H1 (cell line): ENCODE results near the gene WDR27. TPM values are rescaled to one million over a fixed set of nuclear protein-coding genes. Genes with fewer than 3 reads are reported as not detected.

Experiments
- CTCF ChIA-PET: fragments of 300-600 bp; sonication (Branson Sonifier 250); formaldehyde crosslinking; loops from one replicate; lab custom pipeline; 2021; ENCODE audit not compliant: partially characterized antibody; lab: Charles Lee
- POLR2A ChIA-PET: fragments of 300-600 bp; sonication (Branson Sonifier 250); formaldehyde crosslinking; loops from one replicate; lab custom pipeline; 2021; ENCODE audit warnings: inconsistent platforms; ENCODE audit not compliant: partially characterized antibody; lab: Charles Lee
- DNase-seq, 2 experiments: peaks; one replicate each; pipeline versions ENCODE4 v3.0.0 to v3.0.0-alpha.2; 2010 to 2022; ENCODE audit warnings: low spot score in 2 of 2, low read depth in 1 of 2, mixed read lengths in 1 of 2
- FAIRE-seq: peaks from 2 replicates; lab custom pipeline; 2011; peaks lifted over from hg19 to GRCh38; lab: Jason Lieb, UNC
- H2AFZ ChIP-seq: 2 replicates; pipeline ENCODE4 v1.8.1; 2012; ENCODE audit warnings: low read length, inconsistent platforms
- H2AK5ac ChIP-seq: 2 replicates; pipeline ENCODE4 v1.6.1; 2013; ENCODE audit warnings: low read depth, low read length
- H2BK120ac ChIP-seq: replicated peaks from 2 replicates; pipeline ENCODE3; 2013; ENCODE audit warnings: low read depth, low read length, inconsistent platforms
- H2BK12ac ChIP-seq: 2 replicates; pipeline ENCODE4 v1.6.1; 2013; ENCODE audit warnings: low read depth, low read length
- H2BK15ac ChIP-seq: 2 replicates; pipeline ENCODE4 v1.6.1; 2013; ENCODE audit warnings: low read length
- H2BK20ac ChIP-seq: 2 replicates; pipeline ENCODE4 v1.6.1; 2013; ENCODE audit warnings: low read length
- H2BK5ac ChIP-seq: 2 replicates; pipeline ENCODE4 v1.6.1; 2013; ENCODE audit warnings: low read depth, low read length
- H3K14ac ChIP-seq: 2 replicates; pipeline ENCODE4 v1.6.1; 2013; ENCODE audit warnings: inconsistent platforms; ENCODE audit not compliant: insufficient read length
- H3K18ac ChIP-seq: 2 replicates; pipeline ENCODE4 v1.6.1; 2013; ENCODE audit warnings: low read length; ENCODE audit errors: extremely low read depth
- H3K23ac ChIP-seq: 2 replicates; pipeline ENCODE4 v1.6.1; 2013; ENCODE audit warnings: inconsistent platforms; ENCODE audit not compliant: insufficient read length
- H3K23me2 ChIP-seq: 2 replicates; pipeline ENCODE4 v1.6.1; 2013; ENCODE audit warnings: low read depth, low read length
- H3K27ac ChIP-seq: 2 replicates; pipeline ENCODE4 v1.6.1; 2011; ENCODE audit warnings: low read depth, low read length, inconsistent platforms
- H3K27me3 ChIP-seq, 4 experiments: replicated peaks in 1 of 4; 1 replicate in 1 of 4; 2 replicates in 3 of 4; pipeline versions ENCODE4 v1.6.1 to v1.8.1; 2011 to 2013; ENCODE audit warnings: low read length in 3 of 4, mild to moderate bottlenecking in 3 of 4, inconsistent platforms in 2 of 4, mixed read lengths in 2 of 4, moderate library complexity in 1 of 4; ENCODE audit not compliant: control insufficient read depth in 3 of 4, insufficient read depth in 3 of 4; ENCODE audit errors: extremely low read depth in 1 of 4
- H3K36me3 ChIP-seq, 4 experiments: 2 replicates each; pipeline versions ENCODE4 v1.6.1 to v1.8.1; 2011 to 2013; ENCODE audit warnings: mild to moderate bottlenecking in 4 of 4, low read length in 3 of 4, moderate library complexity in 2 of 4, control low read depth in 1 of 4, inconsistent platforms in 1 of 4; ENCODE audit not compliant: insufficient read depth in 4 of 4, control insufficient read depth in 2 of 4
- H3K4ac ChIP-seq: replicated peaks from 2 replicates; pipeline ENCODE3; 2013; ENCODE audit warnings: low read length, low read depth, mixed read lengths, inconsistent platforms; ENCODE audit not compliant: insufficient read length
- H3K4me1 ChIP-seq, 4 experiments: replicated peaks in 1 of 4; 1 replicate in 1 of 4; 2 replicates in 3 of 4; pipeline versions ENCODE4 v1.6.1 to v1.8.1; 2011 to 2013; ENCODE audit warnings: low read length in 3 of 4, inconsistent platforms in 2 of 4, mixed read lengths in 1 of 4; ENCODE audit not compliant: insufficient read depth in 4 of 4, control insufficient read depth in 3 of 4
- H3K4me2 ChIP-seq, 2 experiments: 2 replicates each; pipeline versions ENCODE4 v1.6.1 to v1.8.1; 2011 to 2013; ENCODE audit warnings: low read depth in 2 of 2, low read length in 2 of 2, control low read depth in 1 of 2, inconsistent platforms in 1 of 2, mild to moderate bottlenecking in 1 of 2; ENCODE audit not compliant: insufficient read depth in 1 of 2
- H3K4me3 ChIP-seq, 4 experiments: fragments of 200-600, 300-600 bp in 1 of 4; sonication (generic), shearing (Covaris generic), sonication (Bioruptor Twin) in 1 of 4; 2 replicates each; pipeline versions ENCODE4 v1.5.1 to v1.8.1; 2011 to 2016; ENCODE audit warnings: low read length in 4 of 4, low read depth in 3 of 4, control low read depth in 2 of 4, inconsistent platforms in 2 of 4, mild to moderate bottlenecking in 2 of 4, mixed read lengths in 1 of 4, moderate library complexity in 1 of 4; ENCODE audit not compliant: insufficient read depth in 2 of 4; ENCODE audit errors: extremely low read depth in 1 of 4
- H3K56ac ChIP-seq: replicated peaks from 2 replicates; pipeline ENCODE3; 2013; ENCODE audit warnings: low read depth, mild to moderate bottlenecking, mixed read lengths, low read length, inconsistent platforms; ENCODE audit not compliant: insufficient read length
- H3K79me1 ChIP-seq: 2 replicates; pipeline ENCODE4 v1.6.1; 2013; ENCODE audit warnings: low read depth, low read length, control low read depth
- H3K79me2 ChIP-seq, 2 experiments: 2 replicates each; pipeline versions ENCODE4 v1.6.1 to v1.8.1; 2012 to 2013; ENCODE audit warnings: low read length in 2 of 2, mild to moderate bottlenecking in 2 of 2, inconsistent platforms in 1 of 2; ENCODE audit not compliant: insufficient read depth in 2 of 2, control insufficient read depth in 1 of 2
- H3K9ac ChIP-seq, 4 experiments: replicated peaks in 1 of 4; 1 replicate in 1 of 4; 2 replicates in 3 of 4; pipeline versions ENCODE4 v1.6.1 to v1.8.1; 2011 to 2013; ENCODE audit warnings: low read depth in 3 of 4, low read length in 3 of 4, control low read depth in 2 of 4, mild to moderate bottlenecking in 2 of 4, moderate library complexity in 2 of 4, inconsistent platforms in 1 of 4; ENCODE audit errors: extremely low read depth in 1 of 4
- H3K9me3 ChIP-seq, 2 experiments: 2 replicates each; pipeline versions ENCODE4 v1.6.1 to v1.8.1; 2012 to 2013; ENCODE audit warnings: mild to moderate bottlenecking in 2 of 2, moderate library complexity in 2 of 2, control low read depth in 1 of 2, inconsistent platforms in 1 of 2, low read depth in 1 of 2, low read length in 1 of 2, mixed read lengths in 1 of 2; ENCODE audit not compliant: insufficient read depth in 2 of 2
- H4K20me1 ChIP-seq, 2 experiments: replicated peaks in 1 of 2; 2 replicates each; pipeline versions ENCODE3 to v1.8.1; 2011 to 2013; ENCODE audit warnings: inconsistent platforms in 2 of 2, low read length in 2 of 2, mild to moderate bottlenecking in 1 of 2; ENCODE audit not compliant: insufficient read depth in 2 of 2, control insufficient read depth in 1 of 2
- H4K5ac ChIP-seq: 2 replicates; pipeline ENCODE4 v1.6.1; 2013; ENCODE audit warnings: low read length, low read depth, mixed read lengths, inconsistent platforms; ENCODE audit not compliant: insufficient read length
- H4K8ac ChIP-seq: 2 replicates; pipeline ENCODE4 v1.8.0; 2013; ENCODE audit warnings: mild to moderate bottlenecking, moderate library complexity, low read length, inconsistent platforms; ENCODE audit not compliant: insufficient read depth; ENCODE audit errors: extremely low read depth
- H4K91ac ChIP-seq: replicated peaks from 2 replicates; pipeline ENCODE3; 2013; ENCODE audit warnings: low read length, mixed read lengths, inconsistent platforms; ENCODE audit not compliant: insufficient read length
- CBX8 ChIP-seq: fragments of 300-800, 300-1000 bp; sonication (generic); IDR thresholded peaks from 2 replicates; pipeline ENCODE4 v1.7.1; 2016; ENCODE audit warnings: low read depth, low read length, borderline replicate concordance
- CTCF ChIP-seq, 3 experiments: IDR thresholded peaks; 1 replicate in 2 of 3; 2 replicates in 1 of 3; pipeline versions ENCODE4 v1.5.1 to v1.6.1; 2011; ENCODE audit warnings: low read length in 3 of 3, mild to moderate bottlenecking in 3 of 3, inconsistent platforms in 2 of 3, low read depth in 1 of 3, moderate library complexity in 1 of 3; ENCODE audit not compliant: insufficient read depth in 1 of 3; ENCODE audit errors: control extremely low read depth in 1 of 3
- NRF1 ChIP-seq: IDR thresholded peaks from 2 replicates; pipeline ENCODE4 v1.6.1; 2011; ENCODE audit warnings: mild to moderate bottlenecking, low read depth, low read length, improper control_type of control experiment
- RAD21 ChIP-seq, 2 experiments: IDR thresholded peaks in 1 of 2; conservative IDR thresholded peaks in 1 of 2; 2 replicates each; pipeline ENCODE4 v1.6.1; 2011; ENCODE audit warnings: low read depth in 2 of 2, low read length in 2 of 2, improper control_type of control experiment in 1 of 2, inconsistent platforms in 1 of 2, mild to moderate bottlenecking in 1 of 2, moderate library complexity in 1 of 2
- SIRT6 ChIP-seq: IDR thresholded peaks from one replicate; pipeline ENCODE4 v1.7.1; 2012; ENCODE audit warnings: low read length, inconsistent platforms
- SP2 ChIP-seq: IDR thresholded peaks from 2 replicates; pipeline ENCODE4 v1.6.1; 2012; ENCODE audit warnings: mild to moderate bottlenecking, low read length, inconsistent platforms
- WGBS, 2 experiments: shearing (Covaris generic) in 1 of 2; methylation state at CpG; one replicate each; pipeline versions ENCODE4 v1.1.6 to v1.1.7; 2013 to 2015; ENCODE audit warnings: low lambda C conversion rate in 2 of 2, mixed read lengths in 2 of 2, inconsistent platforms in 1 of 2, low coverage in 1 of 2, missing lambda C conversion rate in 1 of 2; ENCODE audit not compliant: insufficient replicate concordance in 2 of 2, insufficient coverage in 1 of 2, insufficient read length in 1 of 2; ENCODE audit errors: extremely low coverage in 1 of 2, missing lambda C conversion rate in 1 of 2; 5-methylcytosine and 5-hydroxymethylcytosine counted together
- polyA plus RNA-seq, 7 experiments: library from polyadenylated mRNA; depleted of rRNA in 3 of 7; stranded (reverse) in 5 of 7; unstranded in 2 of 7; fragments of >200 nt in 5 of 7; fragments of 200-250 nt in 2 of 7; gene quantifications; 1 replicate in 5 of 7; 2 replicates in 1 of 7; 4 replicates in 1 of 7; pipeline versions ENCODE4 v1.2.1 to v1.2.3, GENCODE V29; 2011 to 2013; ENCODE audit warnings: missing spikeins in 2 of 7, mixed read lengths in 2 of 7
- total RNA-seq: library from RNA; stranded (reverse); fragmentation: NEBNext Ultra II Directional; extraction: Animal tissue kit (Norgen Biotek cat#: 25700); gene quantifications from 2 replicates; pipeline ENCODE4 v1.2.1, GENCODE V29; 2021

WDR27 gene
- total and polyA plus RNA-seq, 2 of the 8 experiments (the other 6 are each of a cell fraction or from before 2014, with no cell fraction given): 53.6 to 68.6 TPM

GRCh38 chr6:169489563-169490245 is 212.1 kb downstream of the WDR27 start:
- H2AK5ac ChIP-seq: no peak overlapping the region
- no peaks in the 10 kb centered on the region for H4K20me1 ChIP-seq
- no peak overlapping the region for H2BK20ac ChIP-seq
- no peak overlapping the region for H3K14ac ChIP-seq
- no peak overlapping the region for H3K9ac ChIP-seq
- no peak overlapping the region for H2BK5ac ChIP-seq
- H3K27ac ChIP-seq: no peak overlapping the region
- no peaks in the 10 kb centered on the region; a peak in 1 of 8 replicates for H3K36me3 ChIP-seq
- TF ChIP-seq SIRT6: no peak
- TF ChIP-seq SP2: no peak
- TF ChIP-seq RAD21 (IDR thresholded peaks at IDR 0.05 in 1 of 2, conservative IDR thresholded peaks at IDR 0.05 in 1 of 2; ENCODE audit: low read depth in 2 of 2, low read length in 2 of 2): peak; percentile 39 to 43; a peak in 3 of 4 replicates
- TF ChIP-seq CBX8: no peak
- TF ChIP-seq CTCF (IDR thresholded peaks at IDR 0.05; ENCODE audit: control extremely low read depth in 1 of 3, insufficient read depth in 1 of 3, low read depth in 1 of 3, low read length in 3 of 3): peak; percentile 6 to 28 (median 25); a peak in 2 of 4 replicates
- TF ChIP-seq NRF1: no peak
- TF ChIP-seq, all 59 proteins: peak for 2
- H3K79me1 ChIP-seq: no peaks in the 10 kb centered on the region; the same call in 1 of the 2 replicates
- no peak overlapping the region for H2BK120ac ChIP-seq
- no peak overlapping the region for H3K4me2 ChIP-seq
- H3K4ac ChIP-seq: no peak overlapping the region
- H3K23ac ChIP-seq: no peak overlapping the region
- WGBS, 2 experiments: 88% methylated on average over 8 of the region's 8 CpGs; no CpG with 5 or more reads in 1 of the 2 experiments
- no peak overlapping the region for H2BK15ac ChIP-seq
- H2BK12ac ChIP-seq: no peak overlapping the region; the same call in 1 of the 2 replicates
- no peaks in the 10 kb centered on the region for H3K9me3 ChIP-seq
- no peak overlapping the region for H4K5ac ChIP-seq
- FAIRE-seq (no peak), DNase-seq (no peak)
- H3K23me2 ChIP-seq: no peaks in the 10 kb centered on the region
- H2AFZ ChIP-seq: no peak overlapping the region
- H3K27me3 ChIP-seq: no peaks in the 10 kb centered on the region
- H3K18ac ChIP-seq: no peak overlapping the region
- H4K91ac ChIP-seq: no peak overlapping the region
- POLR2A ChIA-PET: no interaction called here
- no peaks in the 10 kb centered on the region for H3K4me1 ChIP-seq
- CTCF ChIA-PET: interaction anchor here (1.2 to 1.4 kb wide), 2 partner anchors 24 to 158 kb away, joined by 3 to 5 read pairs; no protein-coding TSS in a partner anchor
- H3K56ac ChIP-seq: no peak overlapping the region
- H3K4me3 ChIP-seq: no peak overlapping the region
- H3K79me2 ChIP-seq: no peaks in the 10 kb centered on the region
- H4K8ac ChIP-seq: no peak overlapping the region
